Measurements from ENCODE around the gene STARD10. TPM values are rescaled to one million over a fixed set of nuclear protein-coding genes. Genes with fewer than 3 reads are reported as not detected.
A peak's percentile ranks its signal among the peaks of the same experiment; 100 is the strongest.
"Not testable (repeated sequence)": the region's sequence is repeated elsewhere in the genome, so short reads cannot be mapped to it uniquely, and the experiment has no call there.

Gene STARD10
- 41.7 and 42.3 TPM in 2 replicates for total RNA-seq

DNA sequence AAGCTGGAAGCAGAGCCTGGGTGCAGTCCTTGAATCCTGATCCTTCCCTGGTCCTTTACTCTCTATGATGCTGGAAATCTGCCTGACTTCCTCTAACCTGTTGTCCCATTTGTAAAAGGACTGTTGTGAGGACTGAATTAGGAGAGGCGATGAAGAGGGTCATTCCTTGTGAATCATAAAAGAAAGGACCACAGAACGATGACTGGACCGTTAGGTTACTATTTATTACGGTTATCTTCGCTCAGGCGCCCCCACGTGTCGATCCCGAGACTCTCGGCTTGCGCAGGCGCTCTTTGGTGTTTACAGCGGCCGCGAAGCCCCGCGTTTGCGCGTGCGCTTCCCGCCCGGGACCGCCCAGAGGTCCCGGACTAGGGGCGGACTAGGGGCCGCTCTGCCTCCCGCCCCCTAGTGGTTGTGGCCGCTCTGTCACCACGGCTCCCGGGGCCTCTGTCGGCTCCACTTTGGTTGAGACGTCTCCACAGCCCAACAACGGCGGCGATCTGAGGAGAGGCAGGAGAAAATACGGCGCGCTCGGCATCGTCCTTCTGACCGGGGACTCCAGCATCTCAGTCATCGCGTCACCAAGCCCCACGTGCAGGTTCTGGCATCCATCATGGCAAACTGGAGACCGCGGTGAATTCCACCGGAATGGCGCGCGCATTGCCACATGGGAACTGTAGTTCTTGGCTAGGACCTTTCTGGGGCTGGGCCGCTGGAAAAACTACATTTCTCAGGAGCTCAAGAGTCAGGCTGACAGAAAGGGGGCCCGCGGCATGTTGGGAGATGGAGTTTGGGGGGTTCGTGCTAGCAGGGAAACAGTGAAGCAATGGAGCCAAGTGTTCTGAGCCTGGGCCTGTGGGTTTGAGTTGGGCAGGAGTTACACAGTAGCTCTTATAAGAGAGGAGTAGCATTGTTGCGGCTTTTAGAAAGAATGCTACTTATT lies at the start of gene STARD10:
Gene STARD10, minus strand, starts transcription at position 623 of the 943 bp plus-strand sequence. CDS start 12,866 bp downstream, outside the sequence.
- DNase-seq (ENCODE audit: low read depth, low spot score) = peak; percentile 73

DNA sequence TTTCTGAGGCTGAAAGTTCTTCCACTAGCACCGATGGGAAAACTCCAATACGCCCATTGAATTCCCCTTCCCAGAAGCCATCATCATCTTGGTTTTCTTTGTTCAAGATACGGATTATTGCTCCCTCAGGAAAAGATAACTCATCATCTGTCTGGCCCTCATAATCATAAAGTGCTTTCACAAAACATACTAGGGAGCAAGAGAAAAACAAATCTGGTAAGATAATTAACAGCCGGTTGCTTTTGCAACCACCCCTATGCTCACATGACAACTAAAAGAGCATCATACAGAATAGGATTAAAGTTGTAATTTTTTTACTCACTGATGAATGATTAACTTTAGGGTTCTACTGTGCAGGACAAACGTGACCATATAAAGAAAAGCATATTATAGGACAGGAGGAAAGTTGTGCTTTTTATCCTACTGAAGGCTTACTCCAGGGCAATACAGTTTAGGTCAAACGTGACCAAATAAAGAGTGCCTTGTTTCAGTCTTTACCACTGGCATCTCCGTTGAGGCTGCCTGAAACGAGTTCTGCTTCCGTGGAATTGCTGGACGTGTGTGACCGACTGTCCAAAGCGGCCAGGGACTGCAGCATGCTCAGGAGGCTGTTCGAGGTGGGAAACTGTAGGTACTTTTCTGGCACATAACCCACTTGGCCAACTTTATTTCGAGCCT lies 48.9 kb upstream of the STARD10 start:
- DNase-seq (ENCODE audit: low read depth, low spot score) = no peak

GRCh38 chr11:72842126-72842525 lies 48.3 kb upstream of the STARD10 start:
- DNase-seq (ENCODE audit: low read depth, low spot score) = no peak

- DNase-seq (ENCODE audit: low read depth, low spot score) = no peak
Observed at GRCh38 chr11:72841397-72841796, 47.5 kb upstream of the STARD10 start.

- DNase-seq (ENCODE audit: low read depth, low spot score) = no peak
Observed at GRCh38 chr11:72840780-72841179, 46.9 kb upstream of the STARD10 start.

- no peak for DNase-seq (ENCODE audit: low read depth, low spot score)
Observed at GRCh38 chr11:72838691-72839305, 45.0 kb upstream of the STARD10 start.

DNA sequence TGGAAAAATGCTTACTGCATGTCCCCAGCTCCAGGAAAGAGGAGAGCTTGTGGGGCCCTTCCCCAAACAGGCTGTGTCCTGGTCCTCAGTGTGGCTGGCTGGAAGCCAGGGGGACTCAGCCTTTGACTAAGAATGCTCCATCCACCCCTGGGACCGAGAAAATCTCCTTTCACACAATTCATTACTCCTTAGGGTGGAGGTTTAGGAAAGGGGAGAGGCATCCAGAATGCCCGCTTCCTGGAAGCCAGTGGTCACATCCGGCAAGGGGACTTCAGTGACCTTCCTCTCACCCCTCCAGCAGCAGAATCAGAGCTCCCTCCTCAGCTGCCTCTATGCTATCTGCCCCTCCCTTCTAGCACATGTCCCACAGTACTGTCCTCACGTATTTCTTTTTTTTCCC lies 42.3 kb upstream of the STARD10 start:
- DNase-seq (ENCODE audit: low read depth, low spot score) = no peak

DNA sequence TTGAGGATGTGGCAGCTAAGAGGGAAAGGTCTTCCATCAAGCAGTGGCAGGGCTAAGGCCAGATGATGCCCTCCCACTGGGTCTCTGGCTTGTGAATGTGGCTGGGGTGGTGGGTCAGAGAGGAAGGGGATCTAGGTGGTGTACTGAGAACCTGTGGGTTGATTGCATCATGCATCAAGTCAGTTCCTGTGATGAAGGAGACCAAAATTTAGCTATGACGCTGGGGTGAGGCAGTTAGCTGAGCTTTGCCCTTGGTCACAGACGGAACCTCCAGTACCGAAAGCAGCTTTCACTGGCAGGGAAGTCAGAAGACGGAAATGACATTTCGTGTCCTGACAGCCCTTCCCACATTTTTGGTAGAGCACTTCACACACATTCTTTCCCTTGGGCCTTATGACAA lies 41.1 kb upstream of the STARD10 start:
- DNase-seq (ENCODE audit: low read depth, low spot score) = no peak

DNA sequence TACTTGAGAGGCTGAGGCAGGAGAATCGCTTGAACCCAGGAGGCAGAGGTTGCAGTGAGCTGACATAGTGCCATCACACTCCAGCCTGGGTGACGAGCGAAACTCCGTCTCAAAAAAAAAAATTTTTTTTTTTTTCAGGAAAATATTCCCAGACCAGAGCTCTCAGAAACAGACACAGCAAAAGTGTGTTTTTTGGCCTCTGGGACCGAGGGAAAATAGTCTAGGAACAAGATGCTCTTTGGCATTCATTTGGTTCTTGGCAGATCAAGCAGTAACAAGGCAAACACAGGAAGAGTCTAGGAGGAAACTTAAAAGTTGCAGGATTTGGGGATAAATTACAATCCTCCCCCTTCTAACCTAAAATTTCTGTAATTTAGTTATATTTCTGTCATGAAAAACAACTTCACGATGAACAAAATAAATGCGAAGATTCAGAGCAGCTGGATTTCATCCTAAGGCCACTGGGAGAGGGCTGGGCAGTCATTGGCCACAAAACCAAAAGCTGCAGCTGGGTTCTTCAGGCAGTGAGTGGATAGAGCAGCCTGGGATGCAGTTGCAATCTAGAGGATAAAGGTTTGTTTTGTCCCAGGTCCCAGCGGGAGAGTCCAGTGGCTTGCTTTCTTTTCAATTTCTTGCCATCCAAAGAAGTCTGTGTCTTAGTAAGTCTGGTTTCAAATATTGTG lies 40.1 kb upstream of the STARD10 start:
- DNase-seq (ENCODE audit: low read depth, low spot score) = no peak

- DNase-seq (ENCODE audit: low read depth, low spot score) = no peak
Observed at GRCh38 chr11:72833083-72833733, 39.4 kb upstream of the STARD10 start.

DNA sequence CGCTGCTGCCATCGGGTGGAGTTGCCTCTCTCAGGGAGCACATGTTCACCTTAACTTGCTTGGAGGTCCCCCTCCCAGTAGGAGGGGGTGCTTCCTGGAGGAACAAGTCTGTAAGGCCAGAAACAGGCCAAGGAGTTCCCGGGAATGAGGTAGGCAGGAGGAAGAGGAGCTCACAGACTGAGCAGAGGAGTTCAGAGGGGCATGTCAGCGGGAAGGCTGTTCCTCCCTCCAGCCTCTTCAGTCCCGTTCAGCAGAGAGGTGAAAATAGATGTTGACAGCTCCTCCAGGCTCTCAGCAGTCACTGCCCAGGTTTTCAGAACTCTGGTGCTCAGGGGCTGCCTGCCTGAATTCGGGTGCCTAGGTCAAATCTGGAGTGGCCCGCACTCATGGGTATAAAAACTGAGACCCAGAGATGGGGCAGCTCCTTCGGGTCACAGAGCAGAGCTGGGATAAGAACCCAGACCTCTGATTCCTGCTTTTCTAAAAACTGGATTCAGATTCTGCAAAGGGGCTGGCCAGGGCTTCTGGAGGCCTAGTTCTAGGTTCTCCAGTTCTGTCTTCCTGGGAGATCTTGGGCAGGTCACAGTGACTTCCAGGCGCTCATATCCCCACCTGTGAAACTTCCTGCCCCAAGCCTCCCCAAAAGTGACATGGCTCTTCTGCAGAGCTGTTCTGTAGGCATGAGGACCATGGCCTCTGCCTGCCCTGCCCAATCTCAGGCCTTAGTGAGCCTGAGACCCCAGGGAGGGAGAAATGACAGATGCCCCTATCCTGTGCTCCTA lies 38.6 kb upstream of the STARD10 start:
- DNase-seq (ENCODE audit: low read depth, low spot score) = no peak

- no peak for DNase-seq (ENCODE audit: low read depth, low spot score)
Observed at GRCh38 chr11:72831521-72832300, 37.9 kb upstream of the STARD10 start.

- no peak for DNase-seq (ENCODE audit: low read depth, low spot score)
Observed at GRCh38 chr11:72829884-72830533, 36.2 kb upstream of the STARD10 start.

- no peak for DNase-seq (ENCODE audit: low read depth, low spot score)
Observed at GRCh38 chr11:72829178-72829577, 35.3 kb upstream of the STARD10 start.

GRCh38 chr11:72828692-72829101 lies 34.9 kb upstream of the STARD10 start:
- no peak for DNase-seq (ENCODE audit: low read depth, low spot score)

DNA sequence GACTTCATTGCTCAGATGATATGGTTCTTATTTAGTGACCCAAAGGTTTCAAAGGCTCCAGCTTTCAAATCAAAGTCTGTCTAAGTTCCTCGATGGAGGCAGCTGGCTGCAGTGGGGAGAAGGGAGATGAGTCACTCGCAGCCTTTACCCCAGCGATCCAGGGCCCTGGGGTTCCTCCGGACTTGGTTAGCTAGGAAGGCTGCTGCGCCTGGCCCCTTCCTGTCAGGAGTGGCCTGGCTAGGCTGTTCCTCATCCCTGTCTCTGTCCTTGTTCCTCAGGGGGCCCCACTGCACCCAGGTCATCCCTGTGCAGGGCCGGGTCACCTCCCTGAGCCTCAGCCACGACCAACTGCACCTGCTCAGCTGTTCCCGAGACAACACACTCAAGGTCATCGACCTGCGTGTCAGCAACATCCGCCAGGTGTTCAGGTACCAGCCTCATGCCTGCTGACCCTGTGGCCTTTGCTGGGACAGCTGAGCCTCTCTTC lies 34.3 kb upstream of the STARD10 start:
- DNase-seq (ENCODE audit: low read depth, low spot score) = no peak

GRCh38 chr11:72827656-72828055 lies 33.8 kb upstream of the STARD10 start:
- DNase-seq (ENCODE audit: low read depth, low spot score) = not testable (repeated sequence)

DNA sequence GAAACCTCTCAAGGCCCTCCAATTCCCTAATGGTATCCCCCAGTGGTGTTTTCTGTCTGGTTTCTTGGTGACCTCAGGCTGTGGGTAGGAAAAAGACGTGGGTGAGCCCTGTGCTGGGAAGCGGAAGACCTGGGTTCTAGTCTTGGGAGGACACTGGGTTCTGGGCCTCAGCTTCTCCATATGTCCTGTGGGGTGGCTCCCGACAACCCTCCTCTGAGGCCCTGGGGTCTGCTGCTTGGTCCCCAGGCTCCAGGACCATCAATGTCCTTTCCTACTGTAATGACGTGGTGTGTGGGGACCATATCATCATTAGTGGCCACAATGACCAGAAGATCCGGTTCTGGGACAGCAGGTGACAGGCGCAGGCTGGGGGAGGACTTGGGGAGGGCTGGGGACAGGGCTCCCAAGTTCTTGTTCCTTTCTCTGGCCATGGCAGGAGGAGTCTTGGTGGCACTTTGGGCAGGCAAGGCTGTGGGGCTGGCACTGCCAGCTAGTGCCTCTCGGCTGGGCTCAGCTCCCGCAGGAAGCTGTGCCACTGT lies 33.2 kb upstream of the STARD10 start:
- DNase-seq (ENCODE audit: low read depth, low spot score) = no peak
